HepG2 (cell line): Measurements from ENCODE around the gene RAB24. TPM values are rescaled to one million over a fixed set of nuclear protein-coding genes. Genes with fewer than 3 reads are reported as not detected.

Experiments
- ATAC-seq: fragments of 200-7000 bp; cut with Tn5 transposase; 3 replicates; pipeline ENCODE4 v1.9.1; 2020; ENCODE audit warnings: mild to moderate bottlenecking, moderate library complexity
- BruUV-seq: library from RNA; stranded (reverse); fragments of 400-500 nt; replicated peaks from 2 replicates; lab custom pipeline; 2021; lab: Mats Ljungman, UMichigan
- CTCF ChIA-PET: fragments of 300-600 bp; formaldehyde crosslinking; extraction: SDS; loops from one replicate; lab custom pipeline; 2021; ENCODE audit warnings: low total read pairs, inconsistent platforms, low intra/inter-chr PET ratio; lab: Yijun Ruan, JAX
- POLR2A ChIA-PET: fragments of 350-600 bp; sonication (Branson Sonifier 250); formaldehyde crosslinking; loops from one replicate; lab custom pipeline; 2020; ENCODE audit warnings: antibody characterized with exemption, inconsistent platforms; lab: Yijun Ruan, JAX
- DNase-seq: peaks from one replicate; pipeline ENCODE4 v3.0.0-alpha.2; 2015; ENCODE audit warnings: low spot score
- FAIRE-seq: peaks from 3 replicates; lab custom pipeline; 2011; peaks lifted over from hg19 to GRCh38; lab: Jason Lieb, UNC
- H2AFZ ChIP-seq: one replicate; pipeline ENCODE4 v1.6.1; 2011; ENCODE audit warnings: low read length, inconsistent platforms
- H3K27ac ChIP-seq: fragments of 300-600 bp; 3 replicates; pipeline ENCODE4 v1.8.0; 2011; ENCODE audit warnings: mixed run types, mild to moderate bottlenecking, mixed read lengths, low read length, inconsistent platforms; ENCODE audit not compliant: insufficient read depth; ENCODE audit errors: extremely low read length
- H3K27me3 ChIP-seq, 2 experiments: fragments of 200-600 bp in 1 of 2; 2 replicates in 1 of 2; 3 replicates in 1 of 2; pipeline versions ENCODE4 v1.6.0 to v1.8.0; 2011; ENCODE audit warnings: low read length in 2 of 2, mild to moderate bottlenecking in 2 of 2, moderate library complexity in 2 of 2, inconsistent platforms in 1 of 2; ENCODE audit not compliant: insufficient read depth in 2 of 2, control insufficient read depth in 1 of 2
- H3K36me3 ChIP-seq, 2 experiments: fragments of 200-600 bp in 1 of 2; replicated peaks in 1 of 2; 2 replicates in 1 of 2; 3 replicates in 1 of 2; pipeline versions ENCODE4 v1.5.1 to v1.8.0; 2011; ENCODE audit warnings: low read length in 2 of 2, inconsistent platforms in 1 of 2; ENCODE audit not compliant: insufficient read depth in 2 of 2, control insufficient read depth in 1 of 2
- H3K4me1 ChIP-seq: 2 replicates; pipeline ENCODE4 v1.5.1; 2012; ENCODE audit warnings: low read length, inconsistent platforms; ENCODE audit not compliant: insufficient read depth
- H3K4me2 ChIP-seq: 2 replicates; pipeline ENCODE4 v1.6.0; 2011; ENCODE audit warnings: low read depth, low read length, inconsistent platforms
- H3K4me3 ChIP-seq, 3 experiments: fragments of 200-600 bp in 1 of 3; sonication (generic), shearing (Covaris generic) in 1 of 3; replicated peaks in 1 of 3; 2 replicates each; pipeline ENCODE4 v1.5.1; 2011 to 2016; ENCODE audit warnings: low read length in 3 of 3, inconsistent platforms in 2 of 3, low read depth in 2 of 3, mild to moderate bottlenecking in 2 of 3, control low read depth in 1 of 3, mixed read lengths in 1 of 3; ENCODE audit not compliant: insufficient read depth in 1 of 3
- H3K79me2 ChIP-seq: one replicate; pipeline ENCODE4 v1.6.1; 2011; ENCODE audit warnings: low read length, inconsistent platforms; ENCODE audit not compliant: insufficient read depth
- H3K9ac ChIP-seq: 2 replicates; pipeline ENCODE4 v1.6.0; 2011; ENCODE audit warnings: mild to moderate bottlenecking, low read depth, low read length, inconsistent platforms; ENCODE audit not compliant: insufficient read depth
- H3K9me3 ChIP-seq: 2 replicates; pipeline ENCODE4 v1.5.1; 2012; ENCODE audit warnings: mild to moderate bottlenecking, low read length
- H4K20me1 ChIP-seq: 2 replicates; pipeline ENCODE4 v1.6.0; 2011; ENCODE audit warnings: inconsistent platforms, mild to moderate bottlenecking, low read length, moderate library complexity; ENCODE audit not compliant: insufficient read depth
- CEBPG ChIP-seq: IDR thresholded peaks from 2 replicates; pipeline ENCODE4 v1.6.1; 2016
- NRL ChIP-seq: sonication (generic); formaldehyde crosslinking; IDR thresholded peaks from 2 replicates; pipeline ENCODE4 v1.5.0; 2020; ENCODE audit warnings: missing genetic modification reagents, mild to moderate bottlenecking, moderate library complexity, borderline replicate concordance
- PITX1 ChIP-seq: sonication (generic); formaldehyde crosslinking; IDR thresholded peaks from 2 replicates; pipeline ENCODE4 v1.5.1; 2020; ENCODE audit warnings: mild to moderate bottlenecking, missing genetic modification reagents
- SNAI1 ChIP-seq: sonication (generic); formaldehyde crosslinking; IDR thresholded peaks from 2 replicates; pipeline ENCODE4 v1.5.0; 2020; ENCODE audit warnings: mild to moderate bottlenecking, missing genetic modification reagents, borderline replicate concordance
- ZFP82 ChIP-seq: sonication (generic); formaldehyde crosslinking; IDR thresholded peaks from 2 replicates; pipeline ENCODE4 v1.5.1; 2020; ENCODE audit warnings: mild to moderate bottlenecking, missing genetic modification reagents, borderline replicate concordance
- ZNF260 ChIP-seq: sonication (generic); formaldehyde crosslinking; IDR thresholded peaks from 2 replicates; pipeline ENCODE4 v1.4.0; 2020; ENCODE audit warnings: missing genetic modification reagents, low read depth, mild to moderate bottlenecking, borderline replicate concordance
- ZNF614 ChIP-seq: IDR thresholded peaks from 2 replicates; pipeline ENCODE4 v1.6.1; 2018; ENCODE audit warnings: missing biosample characterization, missing genetic modification reagents, inconsistent platforms, borderline replicate concordance
- ZNF878 ChIP-seq: sonication (generic); formaldehyde crosslinking; IDR thresholded peaks from 2 replicates; pipeline ENCODE4 v1.8.1; 2023; ENCODE audit warnings: mild to moderate bottlenecking, missing genetic modification reagents, moderate library complexity
- WGBS: methylation state at CpG from one replicate; pipeline ENCODE4 v1.1.6; 2017; ENCODE audit warnings: low lambda C conversion rate; 5-methylcytosine and 5-hydroxymethylcytosine counted together
- in situ Hi-C: cut with HindIII; loops from 2 replicates; pipeline ENCODE4 v1.10.0; 2017; ENCODE audit warnings: low pct_unique_long_range_greater_than_20kb; ENCODE audit not compliant: extremely low pct_ligation_motif_present
- intact Hi-C: fragments of 100-400 bp; cut with micrococcal nuclease; formaldehyde crosslinking; loops from one replicate; pipeline ENCODE4 v1.10.0; 2022; ENCODE audit not compliant: unreplicated experiment
- polyA plus RNA-seq, 8 experiments: library from polyadenylated mRNA; depleted of rRNA in 3 of 8; stranded (reverse) in 7 of 8; unstranded in 1 of 8; fragments of >200 nt; fragmentation: Illumina TruSeq in 4 of 8; extraction: Trizol in 4 of 8; gene quantifications; 2 replicates each; pipeline versions ENCODE4 v1.2.1 to v1.2.3, GENCODE V29; 2011 to 2016; ENCODE audit warnings: low read depth in 4 of 8, missing spikeins in 1 of 8, mixed read lengths in 1 of 8; ENCODE audit not compliant: insufficient read depth in 1 of 8
- total RNA-seq, 5 experiments: library from RNA; depleted of rRNA; stranded (reverse); fragments of >200 nt; fragmentation: Illumina TruSeq; extraction: Trizol; gene quantifications; 2 replicates each; pipeline ENCODE4 v1.2.3, GENCODE V29; 2016; ENCODE audit warnings: low read depth in 1 of 5
- TF ChIP-seq, protein P1 (sequence below), 2 experiments: IDR thresholded peaks; 2 replicates each; pipeline ENCODE4 v1.6.1; 2011 to 2012; ENCODE audit warnings: low read length in 2 of 2, borderline replicate concordance in 1 of 2, low read depth in 1 of 2, mild to moderate bottlenecking in 1 of 2, moderate library complexity in 1 of 2
- TF ChIP-seq, protein P2 (sequence below): sonication (generic); formaldehyde crosslinking; conservative IDR thresholded peaks from 2 replicates; pipeline ENCODE4 v1.4.0; 2020; ENCODE audit warnings: mild to moderate bottlenecking, missing genetic modification reagents, moderate library complexity

RAB24 gene
- total and polyA plus RNA-seq, 2 of the 13 experiments (the other 11 are each of a cell fraction or from before 2014, with no cell fraction given) = 22.9 to 63.7 TPM

DNA sequence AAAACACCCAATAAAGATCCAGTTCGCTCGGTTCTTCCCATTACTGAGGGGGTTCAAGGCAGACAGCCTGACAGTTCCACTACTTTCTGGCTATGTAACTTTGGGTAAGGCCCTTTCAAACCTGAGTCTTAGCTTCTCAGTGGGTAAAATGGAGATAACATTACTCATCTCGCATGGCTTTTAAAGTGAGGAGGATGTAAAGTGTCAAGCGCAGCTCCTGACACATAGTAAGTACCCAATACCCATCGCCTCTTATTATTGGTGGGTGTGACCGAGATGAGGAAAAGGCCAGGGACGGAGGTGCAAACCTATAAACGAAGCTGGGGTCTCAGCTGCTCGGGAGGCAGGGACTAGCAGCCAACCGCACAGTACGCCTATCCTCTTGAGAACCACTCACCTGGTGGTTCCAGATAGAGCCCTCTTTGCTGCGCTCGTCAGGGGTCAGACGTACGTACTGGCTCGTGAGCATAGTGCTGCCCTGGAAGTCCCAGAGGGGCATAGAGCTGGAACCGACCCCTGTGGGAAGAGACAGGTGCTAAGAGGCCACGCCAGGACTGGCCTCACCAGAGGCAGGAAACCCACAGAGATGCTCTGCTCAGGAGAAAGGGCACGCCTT lies 47.4 kb upstream of the RAB24 start (continued):
- TF ChIP-seq, protein P1, sequence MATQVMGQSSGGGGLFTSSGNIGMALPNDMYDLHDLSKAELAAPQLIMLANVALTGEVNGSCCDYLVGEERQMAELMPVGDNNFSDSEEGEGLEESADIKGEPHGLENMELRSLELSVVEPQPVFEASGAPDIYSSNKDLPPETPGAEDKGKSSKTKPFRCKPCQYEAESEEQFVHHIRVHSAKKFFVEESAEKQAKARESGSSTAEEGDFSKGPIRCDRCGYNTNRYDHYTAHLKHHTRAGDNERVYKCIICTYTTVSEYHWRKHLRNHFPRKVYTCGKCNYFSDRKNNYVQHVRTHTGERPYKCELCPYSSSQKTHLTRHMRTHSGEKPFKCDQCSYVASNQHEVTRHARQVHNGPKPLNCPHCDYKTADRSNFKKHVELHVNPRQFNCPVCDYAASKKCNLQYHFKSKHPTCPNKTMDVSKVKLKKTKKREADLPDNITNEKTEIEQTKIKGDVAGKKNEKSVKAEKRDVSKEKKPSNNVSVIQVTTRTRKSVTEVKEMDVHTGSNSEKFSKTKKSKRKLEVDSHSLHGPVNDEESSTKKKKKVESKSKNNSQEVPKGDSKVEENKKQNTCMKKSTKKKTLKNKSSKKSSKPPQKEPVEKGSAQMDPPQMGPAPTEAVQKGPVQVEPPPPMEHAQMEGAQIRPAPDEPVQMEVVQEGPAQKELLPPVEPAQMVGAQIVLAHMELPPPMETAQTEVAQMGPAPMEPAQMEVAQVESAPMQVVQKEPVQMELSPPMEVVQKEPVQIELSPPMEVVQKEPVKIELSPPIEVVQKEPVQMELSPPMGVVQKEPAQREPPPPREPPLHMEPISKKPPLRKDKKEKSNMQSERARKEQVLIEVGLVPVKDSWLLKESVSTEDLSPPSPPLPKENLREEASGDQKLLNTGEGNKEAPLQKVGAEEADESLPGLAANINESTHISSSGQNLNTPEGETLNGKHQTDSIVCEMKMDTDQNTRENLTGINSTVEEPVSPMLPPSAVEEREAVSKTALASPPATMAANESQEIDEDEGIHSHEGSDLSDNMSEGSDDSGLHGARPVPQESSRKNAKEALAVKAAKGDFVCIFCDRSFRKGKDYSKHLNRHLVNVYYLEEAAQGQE (IDR thresholded peaks at IDR 0.05; ENCODE audit: borderline replicate concordance in 1 of 2, low read depth in 1 of 2, low read length in 2 of 2) = no peak
- TF ChIP-seq NRL (CRISPR knock-in tag) = no peak
- no peak for TF ChIP-seq PITX1 (CRISPR knock-in tag)
- 0 out of 2 replicates have a peak, but pooled peaks have one; percentile 1 for TF ChIP-seq SNAI1
- TF ChIP-seq ZNF878 (CRISPR knock-in tag) = no peak

DNA sequence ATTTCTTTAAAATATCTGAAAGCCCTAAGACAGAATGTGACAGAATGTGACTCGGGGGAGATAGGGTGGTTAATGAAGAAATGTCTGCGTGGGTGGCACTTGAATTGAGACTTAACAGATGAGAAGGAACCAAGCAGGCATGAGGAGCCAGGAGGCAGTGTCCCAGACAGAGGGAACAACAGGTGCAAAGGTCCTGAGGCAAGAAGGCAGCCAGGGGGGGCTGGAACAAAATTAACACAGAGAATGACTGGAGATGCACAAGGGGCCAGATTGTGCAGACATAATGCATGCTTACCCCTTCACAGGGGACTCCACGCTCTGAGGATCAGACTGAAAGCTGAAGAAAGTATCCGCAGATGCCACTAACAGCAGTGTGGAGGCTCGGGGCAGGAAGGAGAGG lies 46.2 kb upstream of the RAB24 start:
- intact Hi-C loops = no loop called here
- Histone ChIP-seq H3K9ac (peak overlapping the region; percentile 95; the same call in 1 of the 2 replicates), H3K27ac (no peak overlapping the region), H3K36me3 (peaks cover 6 to 15% of the 10 kb centered on the region in 2 experiments), H3K4me1 (peaks cover 67% of the 10 kb centered on the region), H3K4me2 (peak overlapping the region; percentile 94), H3K27me3 (no peaks in the 10 kb centered on the region; a peak in 1 of 5 replicates), H3K4me3 (peak overlapping the region; percentile 92 to 98 (median 93); a peak in 5 of 6 replicates), H3K9me3 (no peaks in the 10 kb centered on the region), H4K20me1 (no peaks in the 10 kb centered on the region), H2AFZ (no peak overlapping the region), H3K79me2 (peaks cover 58% of the 10 kb centered on the region)
- FAIRE-seq (no peak), DNase-seq (no peak), ATAC-seq (no peak)
- BruUV-seq = no TSS peak
- ChIA-PET CTCF (no interaction called here), POLR2A (interaction anchor here (0.6 to 6.8 kb wide), 5 partner anchors 14 to 29 kb away, joined by 3 to 84 read pairs (median 41); no protein-coding TSS in a partner anchor)
- in situ Hi-C loops = loop anchor here (25.0 kb wide), 1 partner anchor 812 kb away; the partner anchor contains the start of genes CDHR2 and RNF44
- 65% methylated on average over 5 of the region's 5 CpGs for WGBS
- TF ChIP-seq ZFP82 (CRISPR knock-in tag) (no peak), CEBPG (no peak), ZNF260 (CRISPR knock-in tag) (no peak), ZNF614 (CRISPR knock-in tag) (no peak)
- TF ChIP-seq, protein P2, sequence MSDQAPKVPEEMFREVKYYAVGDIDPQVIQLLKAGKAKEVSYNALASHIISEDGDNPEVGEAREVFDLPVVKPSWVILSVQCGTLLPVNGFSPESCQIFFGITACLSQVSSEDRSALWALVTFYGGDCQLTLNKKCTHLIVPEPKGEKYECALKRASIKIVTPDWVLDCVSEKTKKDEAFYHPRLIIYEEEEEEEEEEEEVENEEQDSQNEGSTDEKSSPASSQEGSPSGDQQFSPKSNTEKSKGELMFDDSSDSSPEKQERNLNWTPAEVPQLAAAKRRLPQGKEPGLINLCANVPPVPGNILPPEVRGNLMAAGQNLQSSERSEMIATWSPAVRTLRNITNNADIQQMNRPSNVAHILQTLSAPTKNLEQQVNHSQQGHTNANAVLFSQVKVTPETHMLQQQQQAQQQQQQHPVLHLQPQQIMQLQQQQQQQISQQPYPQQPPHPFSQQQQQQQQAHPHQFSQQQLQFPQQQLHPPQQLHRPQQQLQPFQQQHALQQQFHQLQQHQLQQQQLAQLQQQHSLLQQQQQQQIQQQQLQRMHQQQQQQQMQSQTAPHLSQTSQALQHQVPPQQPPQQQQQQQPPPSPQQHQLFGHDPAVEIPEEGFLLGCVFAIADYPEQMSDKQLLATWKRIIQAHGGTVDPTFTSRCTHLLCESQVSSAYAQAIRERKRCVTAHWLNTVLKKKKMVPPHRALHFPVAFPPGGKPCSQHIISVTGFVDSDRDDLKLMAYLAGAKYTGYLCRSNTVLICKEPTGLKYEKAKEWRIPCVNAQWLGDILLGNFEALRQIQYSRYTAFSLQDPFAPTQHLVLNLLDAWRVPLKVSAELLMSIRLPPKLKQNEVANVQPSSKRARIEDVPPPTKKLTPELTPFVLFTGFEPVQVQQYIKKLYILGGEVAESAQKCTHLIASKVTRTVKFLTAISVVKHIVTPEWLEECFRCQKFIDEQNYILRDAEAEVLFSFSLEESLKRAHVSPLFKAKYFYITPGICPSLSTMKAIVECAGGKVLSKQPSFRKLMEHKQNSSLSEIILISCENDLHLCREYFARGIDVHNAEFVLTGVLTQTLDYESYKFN = no peak
